ENCODE measurements around the gene DKK3.

The DKK3 gene

DNA sequence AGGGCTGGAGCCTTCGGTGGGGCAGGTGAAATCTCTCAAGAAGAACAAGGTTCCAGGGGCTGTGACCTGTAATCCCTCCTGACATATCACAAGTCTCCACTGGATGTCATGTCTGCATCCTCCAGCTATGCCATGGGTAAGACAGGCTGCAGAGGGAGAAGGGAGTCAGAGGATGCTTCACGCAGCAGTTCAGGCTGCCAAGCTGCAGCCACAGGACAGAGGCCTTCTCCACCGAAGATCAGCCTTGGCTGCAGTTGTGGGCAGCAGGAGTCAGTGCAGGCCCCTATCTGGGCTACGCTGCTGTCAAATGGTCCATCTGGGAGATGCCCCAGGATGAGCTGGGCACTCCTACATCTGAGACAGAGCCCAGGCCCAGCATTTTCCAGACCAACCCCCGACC is 25.0 kb downstream of the DKK3 start:
- no peak overlapping the region for H3K4me3 ChIP-seq (ENCODE audit: low read depth, low read length)
- in situ Hi-C loops (cut with HindIII; ENCODE audit: low sequenced_read_pairs) = no loop called here
- DNase-seq (ENCODE audit: low read depth, low spot score) = no peak
- TF ChIP-seq, protein P1, sequence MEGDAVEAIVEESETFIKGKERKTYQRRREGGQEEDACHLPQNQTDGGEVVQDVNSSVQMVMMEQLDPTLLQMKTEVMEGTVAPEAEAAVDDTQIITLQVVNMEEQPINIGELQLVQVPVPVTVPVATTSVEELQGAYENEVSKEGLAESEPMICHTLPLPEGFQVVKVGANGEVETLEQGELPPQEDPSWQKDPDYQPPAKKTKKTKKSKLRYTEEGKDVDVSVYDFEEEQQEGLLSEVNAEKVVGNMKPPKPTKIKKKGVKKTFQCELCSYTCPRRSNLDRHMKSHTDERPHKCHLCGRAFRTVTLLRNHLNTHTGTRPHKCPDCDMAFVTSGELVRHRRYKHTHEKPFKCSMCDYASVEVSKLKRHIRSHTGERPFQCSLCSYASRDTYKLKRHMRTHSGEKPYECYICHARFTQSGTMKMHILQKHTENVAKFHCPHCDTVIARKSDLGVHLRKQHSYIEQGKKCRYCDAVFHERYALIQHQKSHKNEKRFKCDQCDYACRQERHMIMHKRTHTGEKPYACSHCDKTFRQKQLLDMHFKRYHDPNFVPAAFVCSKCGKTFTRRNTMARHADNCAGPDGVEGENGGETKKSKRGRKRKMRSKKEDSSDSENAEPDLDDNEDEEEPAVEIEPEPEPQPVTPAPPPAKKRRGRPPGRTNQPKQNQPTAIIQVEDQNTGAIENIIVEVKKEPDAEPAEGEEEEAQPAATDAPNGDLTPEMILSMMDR (IDR thresholded peaks at IDR 0.05; ENCODE audit: low read depth, low read length) = no peak

DNA sequence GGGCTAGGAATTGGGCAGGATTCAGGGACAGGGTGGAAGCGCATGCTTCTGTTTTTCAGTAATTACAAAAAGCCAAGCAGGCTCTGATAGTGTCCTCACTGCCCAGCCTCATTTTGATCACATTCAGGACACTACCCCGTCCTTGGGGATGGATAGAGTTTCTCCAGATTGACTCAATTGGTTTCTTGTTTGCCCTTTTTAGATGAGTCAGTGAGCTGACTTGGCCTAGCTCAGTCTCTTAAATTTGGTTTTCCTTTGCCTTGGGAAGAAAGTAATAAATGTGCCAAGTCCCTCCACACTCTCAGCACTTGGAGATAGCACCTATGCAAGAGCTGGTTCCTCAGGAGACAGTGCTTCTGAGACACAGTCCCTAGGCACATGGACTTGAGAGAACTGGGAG is 25.5 kb downstream of the DKK3 start:
- TF ChIP-seq, protein P1 (IDR thresholded peaks at IDR 0.05; ENCODE audit: low read depth, low read length) = no peak
- peak; percentile 57 for DNase-seq (ENCODE audit: low read depth, low spot score)
- in situ Hi-C loops (cut with HindIII; ENCODE audit: low sequenced_read_pairs) = no loop called here
- no peak overlapping the region for H3K4me3 ChIP-seq (ENCODE audit: low read depth, low read length)

DNA sequence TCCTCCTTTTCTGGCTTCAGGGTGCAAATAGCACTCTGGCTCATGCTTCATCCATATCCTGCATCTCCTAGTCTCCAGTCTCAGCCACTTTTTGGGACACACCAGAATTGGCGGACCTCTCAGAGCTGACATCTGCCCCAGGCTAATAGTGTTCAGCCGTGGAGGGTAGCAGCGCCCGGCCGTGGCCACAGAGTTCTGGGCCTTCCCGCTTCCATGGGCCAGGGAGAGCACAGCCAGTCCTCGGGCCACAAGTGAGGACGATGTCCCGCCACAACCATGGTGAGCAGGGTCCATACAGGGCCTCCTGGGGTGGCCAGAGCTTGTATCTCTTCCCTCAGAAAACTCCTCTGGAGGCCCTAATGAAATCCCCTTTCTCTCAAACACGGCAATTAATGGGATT is 26.0 kb downstream of the DKK3 start:
- DNase-seq (ENCODE audit: low read depth, low spot score) = no peak
- in situ Hi-C loops (cut with HindIII; ENCODE audit: low sequenced_read_pairs) = no loop called here
- TF ChIP-seq, protein P1 (IDR thresholded peaks at IDR 0.05; ENCODE audit: low read depth, low read length) = no peak
- no peak overlapping the region for H3K4me3 ChIP-seq (ENCODE audit: low read depth, low read length)

DNA sequence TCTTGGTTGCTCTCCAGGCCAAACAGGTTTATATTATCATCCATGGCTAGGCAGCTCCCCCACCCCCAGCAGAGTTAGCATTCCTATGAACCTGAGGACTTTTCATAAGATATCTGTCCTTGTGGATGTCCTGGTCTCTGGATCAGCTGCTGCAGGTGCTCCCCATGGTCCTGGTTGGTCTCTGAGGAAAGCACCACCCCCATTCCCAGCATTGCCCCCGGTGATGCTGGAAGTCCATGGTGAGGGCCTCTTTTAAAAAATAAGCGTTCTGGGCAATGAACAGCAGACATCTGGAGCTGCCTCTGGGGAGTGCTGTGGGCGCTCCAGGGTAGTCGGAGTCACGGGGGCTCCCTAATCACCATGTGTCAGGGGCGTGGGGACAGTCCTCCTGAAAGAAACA is 26.6 kb downstream of the DKK3 start:
- in situ Hi-C loops (cut with HindIII; ENCODE audit: low sequenced_read_pairs) = no loop called here
- no peak overlapping the region for H3K4me3 ChIP-seq (ENCODE audit: low read depth, low read length)
- DNase-seq (ENCODE audit: low read depth, low spot score) = no peak
- TF ChIP-seq, protein P1 (IDR thresholded peaks at IDR 0.05; ENCODE audit: low read depth, low read length) = no peak

DNA sequence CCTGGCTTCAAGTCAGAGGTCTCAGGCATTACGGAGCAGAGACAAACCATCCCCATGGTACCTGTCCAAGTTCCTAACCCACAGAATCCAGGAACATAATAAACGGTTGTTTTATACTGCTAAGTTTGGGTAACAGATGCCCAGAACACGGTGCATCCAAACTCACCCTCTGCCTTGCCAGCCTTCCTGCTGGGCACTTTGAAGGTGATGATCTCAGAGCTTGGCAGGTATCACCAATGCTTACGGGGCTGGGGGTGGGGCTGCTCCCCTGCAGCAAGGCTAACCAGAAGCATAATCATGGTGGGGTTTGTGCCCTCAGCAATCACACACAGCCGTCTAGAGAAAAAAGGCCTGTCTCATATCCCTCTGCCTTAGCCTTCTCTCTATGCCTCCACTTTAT is 27.1 kb downstream of the DKK3 start:
- no peak for DNase-seq (ENCODE audit: low read depth, low spot score)
- TF ChIP-seq, protein P1 (IDR thresholded peaks at IDR 0.05; ENCODE audit: low read depth, low read length) = no peak
- no peak overlapping the region for H3K4me3 ChIP-seq (ENCODE audit: low read depth, low read length)
- in situ Hi-C loops (cut with HindIII; ENCODE audit: low sequenced_read_pairs) = no loop called here

DNA sequence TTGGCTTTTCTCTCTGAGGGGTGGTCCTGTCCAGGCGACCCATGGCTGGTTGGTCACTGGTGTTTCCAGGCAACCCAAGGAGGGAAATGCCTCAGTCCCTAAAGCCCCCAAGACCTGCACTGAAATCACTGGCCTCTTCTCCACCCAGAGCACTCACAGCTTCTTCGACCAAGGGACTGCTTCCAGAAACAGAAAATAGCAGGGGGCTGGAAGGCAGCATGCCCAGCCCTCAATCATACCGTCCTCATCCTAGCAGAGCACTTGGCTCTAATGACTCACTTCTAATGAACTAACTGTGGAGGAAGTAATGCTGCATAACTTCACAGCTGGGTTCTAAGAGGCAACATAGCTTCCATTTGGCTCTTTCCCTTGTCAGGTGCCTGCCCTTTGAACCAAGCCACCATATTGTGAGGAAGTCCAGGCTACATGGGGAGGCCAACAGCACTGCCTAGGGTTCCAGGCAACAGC is 27.6 kb downstream of the DKK3 start:
- in situ Hi-C loops (cut with HindIII; ENCODE audit: low sequenced_read_pairs) = no loop called here
- TF ChIP-seq, protein P1 (IDR thresholded peaks at IDR 0.05; ENCODE audit: low read depth, low read length) = no peak
- peak; percentile 75 for DNase-seq (ENCODE audit: low read depth, low spot score)
- no peak overlapping the region for H3K4me3 ChIP-seq (ENCODE audit: low read depth, low read length)

DNA sequence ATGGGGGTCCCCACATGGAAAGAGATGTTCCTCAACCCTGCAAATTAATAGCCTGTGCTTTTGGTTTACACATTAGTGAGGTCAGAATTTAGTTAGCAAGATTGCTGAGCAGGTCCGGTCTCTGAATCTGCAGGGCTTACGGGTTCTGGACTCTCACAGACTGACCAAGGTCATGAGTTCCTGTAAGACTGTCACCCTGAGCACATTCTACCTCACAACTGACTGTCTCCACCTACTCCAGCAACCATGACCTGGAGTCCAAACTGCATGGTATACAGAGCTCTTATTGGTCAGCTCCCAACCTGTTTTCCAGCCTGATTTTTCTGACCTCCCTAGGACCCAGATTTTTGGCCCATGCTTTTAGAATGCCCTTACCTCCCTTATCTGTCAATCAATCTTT is 28.2 kb downstream of the DKK3 start:
- TF ChIP-seq, protein P1 (IDR thresholded peaks at IDR 0.05; ENCODE audit: low read depth, low read length) = no peak
- in situ Hi-C loops (cut with HindIII; ENCODE audit: low sequenced_read_pairs) = no loop called here
- no peak for DNase-seq (ENCODE audit: low read depth, low spot score)
- H3K4me3 ChIP-seq (ENCODE audit: low read depth, low read length) = no peak overlapping the region
